ENCODE measurements around the gene OR52W1.

OR52W1 gene

DNA sequence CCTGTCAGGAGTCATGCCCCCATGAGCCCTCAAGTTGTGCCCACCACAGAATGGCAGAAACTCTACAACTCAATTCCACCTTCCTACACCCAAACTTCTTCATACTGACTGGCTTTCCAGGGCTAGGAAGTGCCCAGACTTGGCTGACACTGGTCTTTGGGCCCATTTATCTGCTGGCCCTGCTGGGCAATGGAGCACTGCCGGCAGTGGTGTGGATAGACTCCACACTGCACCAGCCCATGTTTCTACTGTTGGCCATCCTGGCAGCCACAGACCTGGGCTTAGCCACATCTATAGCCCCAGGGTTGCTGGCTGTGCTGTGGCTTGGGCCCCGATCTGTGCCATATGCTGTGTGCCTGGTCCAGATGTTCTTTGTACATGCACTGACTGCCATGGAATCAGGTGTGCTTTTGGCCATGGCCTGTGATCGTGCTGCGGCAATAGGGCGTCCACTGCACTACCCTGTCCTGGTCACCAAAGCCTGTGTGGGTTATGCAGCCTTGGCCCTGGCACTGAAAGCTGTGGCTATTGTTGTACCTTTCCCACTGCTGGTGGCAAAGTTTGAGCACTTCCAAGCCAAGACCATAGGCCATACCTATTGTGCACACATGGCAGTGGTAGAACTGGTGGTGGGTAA lies at the start of gene OR52W1:
TSS of gene OR52W1 (plus strand) at position 51 of the 637 bp plus-strand sequence. CDS start at position 51, 0 bp downstream.
- DNase-seq = no peak

- DNase-seq = no peak
These were observed 47.9 kb upstream of the OR52W1 start for GRCh38 chr11:6151117-6151516.

- DNase-seq = no peak
These were observed 46.9 kb upstream of the OR52W1 start for GRCh38 chr11:6152126-6152525.

DNA sequence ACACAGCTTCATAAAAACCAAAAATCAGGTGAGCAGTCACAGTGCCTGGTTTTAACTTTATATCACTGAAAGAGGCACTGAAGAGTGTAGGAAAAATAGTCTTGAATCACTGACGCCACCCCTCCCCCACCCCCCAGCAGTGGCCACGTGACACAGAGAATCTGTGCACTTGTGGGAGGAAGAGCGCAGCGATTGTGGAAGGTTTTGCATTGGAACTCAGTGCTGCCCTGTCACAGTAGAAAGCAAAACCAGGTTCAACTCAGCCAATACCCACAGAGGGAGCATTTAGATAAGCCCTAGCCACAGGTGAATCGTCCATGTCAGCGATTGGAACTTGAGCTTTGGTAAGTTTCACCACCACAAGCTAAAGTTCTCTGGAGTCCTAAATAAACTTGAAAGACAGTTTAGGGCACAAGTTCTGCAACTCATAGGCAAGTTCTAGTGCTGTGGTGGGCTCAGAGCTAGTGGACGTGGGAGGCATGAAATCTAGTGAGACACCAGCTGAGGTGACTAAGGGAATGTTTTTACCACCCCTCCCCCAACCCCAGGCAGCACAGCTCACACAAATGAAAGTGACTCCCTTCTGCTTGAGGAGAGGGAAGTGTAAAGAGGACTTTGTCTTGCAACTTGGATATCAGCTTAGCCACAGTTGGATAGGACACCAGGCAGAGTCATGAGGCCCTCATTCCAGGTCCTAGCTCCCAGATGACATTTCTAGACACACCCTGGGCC lies 42.2 kb upstream of the OR52W1 start:
- DNase-seq = no peak

GRCh38 chr11:6170226-6170625 lies 28.8 kb upstream of the OR52W1 start, which contains the start of gene OR52B2:
Gene OR52B2, minus strand, starts transcription at chr11:6170326. Its CDS starts 0 bp downstream, at chr11:6170326.
- DNase-seq = no peak

DNA sequence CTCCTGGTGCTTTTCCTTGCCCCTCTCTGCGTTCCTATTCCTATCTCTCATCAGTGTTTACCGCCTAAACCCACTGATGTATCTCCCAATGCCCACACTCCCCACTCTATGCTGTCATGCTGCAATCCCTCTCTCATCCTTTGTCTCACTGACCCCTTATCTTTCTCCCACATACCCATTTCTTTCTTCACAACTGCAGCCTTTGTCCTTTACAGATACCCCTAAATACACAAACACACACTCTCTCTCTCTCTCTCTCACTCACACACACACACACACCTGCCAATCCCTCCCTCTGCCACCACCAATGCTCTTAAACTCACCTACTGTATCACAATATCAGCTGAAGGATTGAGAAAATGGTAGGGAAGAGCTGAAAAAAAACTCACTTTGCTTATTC lies 23.6 kb upstream of the OR52W1 start:
- DNase-seq = no peak

- no peak for DNase-seq
These were observed 7.3 kb upstream of the OR52W1 start for GRCh38 chr11:6191742-6192141.

- no peak for DNase-seq
These were observed 4.9 kb upstream of the OR52W1 start for GRCh38 chr11:6194065-6194581.

- DNase-seq = no peak
These were observed 2.6 kb upstream of the OR52W1 start for GRCh38 chr11:6196396-6196795.

GRCh38 chr11:6197466-6198200 lies 1.4 kb upstream of the OR52W1 start:
- no peak for DNase-seq

DNA sequence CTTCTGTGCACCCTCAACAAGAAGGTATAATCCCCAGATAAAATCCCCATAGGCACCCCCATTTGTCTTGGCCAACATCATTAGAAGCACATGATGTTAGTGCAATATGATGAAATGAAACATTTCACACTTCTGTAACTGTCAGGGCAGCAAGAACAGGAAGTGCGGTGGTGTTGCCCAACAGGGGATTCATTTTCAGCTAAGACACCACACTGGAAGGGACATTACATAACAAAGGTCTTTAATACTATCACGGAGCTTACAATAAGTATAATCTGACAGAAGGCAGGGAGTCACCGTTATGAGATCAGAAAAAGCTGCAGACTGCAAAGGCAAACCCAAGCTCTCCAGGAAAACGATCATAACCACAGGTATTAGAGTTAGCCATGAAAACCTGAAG lies 2.0 kb downstream of the OR52W1 start:
- peak; percentile 56 for DNase-seq

DNA sequence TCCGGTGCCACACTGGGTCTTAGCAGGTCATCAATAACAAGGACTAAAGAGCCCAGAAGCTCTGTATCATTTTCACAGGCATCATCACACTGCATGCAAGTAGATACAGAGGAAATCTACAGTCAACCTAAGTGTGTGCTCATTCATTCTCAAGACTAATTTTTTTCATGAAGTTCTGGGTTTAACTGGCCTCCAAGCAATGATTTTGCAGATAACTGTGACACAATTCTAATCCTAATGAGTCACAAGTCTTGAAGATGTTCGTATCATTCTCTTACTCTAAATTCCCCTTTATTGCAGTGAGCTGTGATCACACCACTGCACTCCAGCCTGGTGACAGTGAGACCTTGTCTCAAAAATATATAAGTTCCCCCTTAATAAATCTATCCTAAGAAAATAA lies 2.5 kb downstream of the OR52W1 start:
- no peak for DNase-seq

DNA sequence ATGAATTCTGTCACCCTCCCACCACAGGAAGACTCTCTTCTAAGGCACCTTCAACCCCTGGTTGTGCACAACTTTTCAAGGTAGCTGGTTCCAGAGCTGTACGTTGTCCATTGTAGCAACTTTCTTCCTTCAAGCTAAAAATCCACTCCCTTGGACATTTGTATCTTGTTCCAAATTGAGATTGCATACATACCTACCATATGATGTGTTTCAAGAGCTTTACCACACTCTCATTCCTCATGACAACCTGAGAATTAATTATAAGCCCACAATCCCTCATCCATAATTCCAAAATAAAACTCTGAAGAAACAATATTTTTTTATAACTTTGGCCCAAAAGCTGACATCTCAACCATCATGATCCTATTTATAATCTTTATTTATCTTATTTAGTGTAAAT lies 3.0 kb downstream of the OR52W1 start:
- DNase-seq = no peak

- DNase-seq = no peak
These were observed 4.3 kb downstream of the OR52W1 start for GRCh38 chr11:6203327-6203726.

DNA sequence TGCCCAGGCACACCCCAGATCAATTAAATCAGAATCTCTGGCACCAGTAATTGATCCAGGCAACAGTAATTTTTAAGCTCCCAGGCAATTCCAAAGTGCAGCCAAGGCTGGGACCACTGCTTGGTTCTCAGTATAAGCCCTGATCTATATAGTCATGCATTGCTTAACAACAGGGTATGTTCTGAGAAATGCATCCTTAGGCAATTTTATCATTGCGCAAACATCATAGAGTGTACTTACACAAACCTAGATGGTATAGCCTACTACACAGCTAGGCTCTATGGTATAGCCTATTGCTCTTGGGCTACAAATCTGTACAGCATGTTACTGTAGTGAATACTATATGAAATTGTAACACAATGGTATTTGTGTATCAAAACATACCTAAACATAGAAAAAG lies 5.7 kb downstream of the OR52W1 start:
- no peak for DNase-seq

- DNase-seq = no peak
These were observed 6.3 kb downstream of the OR52W1 start, which contains the start of gene C11orf42 for GRCh38 chr11:6205366-6205765. Gene C11orf42, plus strand, starts transcription at chr11:6205557. Its CDS starts 59 bp downstream, at chr11:6205616.

GRCh38 chr11:6206456-6207180 lies 7.6 kb downstream of the OR52W1 start:
- DNase-seq = no peak

GRCh38 chr11:6209801-6210200 lies 10.8 kb downstream of the OR52W1 start:
- DNase-seq = no peak

GRCh38 chr11:6210274-6210955 lies 11.4 kb downstream of the OR52W1 start:
- DNase-seq = no peak

DNA sequence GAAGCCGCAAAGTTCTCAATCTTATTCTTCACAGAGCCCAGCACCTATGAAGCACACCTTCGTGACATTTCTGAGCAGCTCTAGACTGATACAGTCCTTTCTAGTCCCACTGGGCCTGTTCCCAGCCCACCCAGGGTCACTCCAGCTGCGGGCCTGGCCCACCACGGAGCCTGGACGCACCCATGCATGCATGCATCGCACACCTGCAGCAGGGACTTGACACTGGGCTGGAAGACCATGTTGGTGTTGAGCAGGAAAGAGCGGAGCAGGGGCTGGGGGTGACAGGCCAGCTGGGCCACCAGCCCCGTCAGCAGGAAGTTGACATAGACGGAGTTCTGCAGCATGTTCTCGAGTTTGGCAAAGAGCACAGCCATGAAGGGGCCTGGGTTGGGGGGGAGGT lies 15.5 kb downstream of the OR52W1 start:
- no peak for DNase-seq

- no peak for DNase-seq
These were observed 17.5 kb downstream of the OR52W1 start for GRCh38 chr11:6216501-6216900.

DNA sequence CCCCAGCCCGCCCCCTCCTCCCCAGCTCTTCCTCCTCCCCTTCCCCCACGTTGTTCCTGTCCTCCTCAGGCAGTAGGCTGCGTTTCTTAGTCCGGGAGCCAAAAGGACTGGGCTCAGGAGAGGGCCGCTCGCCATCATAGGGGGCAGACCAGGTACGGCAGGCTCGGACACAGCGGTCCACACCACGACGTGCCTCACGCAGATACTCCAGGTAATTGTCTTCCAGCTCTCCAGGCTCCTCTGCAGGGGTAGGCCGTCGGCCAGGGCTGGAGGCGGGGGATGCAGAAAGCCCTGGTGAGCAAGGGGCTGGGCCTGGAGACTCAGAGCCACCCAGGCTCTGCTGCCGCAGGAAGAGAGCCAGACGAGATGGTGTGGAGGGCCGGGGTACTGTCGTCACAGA lies 18.7 kb downstream of the OR52W1 start:
- DNase-seq = no peak

All from femur (tissue), 1 donor.